Right hindlimb (tissue), 1 donor: Measurements from ENCODE around the gene SLC66A3.

ENCODE experiments used
- DNase-seq: peaks from one replicate; pipeline ENCODE4 v3.0.0-alpha.2; 2018

Gene SLC66A3

DNA sequence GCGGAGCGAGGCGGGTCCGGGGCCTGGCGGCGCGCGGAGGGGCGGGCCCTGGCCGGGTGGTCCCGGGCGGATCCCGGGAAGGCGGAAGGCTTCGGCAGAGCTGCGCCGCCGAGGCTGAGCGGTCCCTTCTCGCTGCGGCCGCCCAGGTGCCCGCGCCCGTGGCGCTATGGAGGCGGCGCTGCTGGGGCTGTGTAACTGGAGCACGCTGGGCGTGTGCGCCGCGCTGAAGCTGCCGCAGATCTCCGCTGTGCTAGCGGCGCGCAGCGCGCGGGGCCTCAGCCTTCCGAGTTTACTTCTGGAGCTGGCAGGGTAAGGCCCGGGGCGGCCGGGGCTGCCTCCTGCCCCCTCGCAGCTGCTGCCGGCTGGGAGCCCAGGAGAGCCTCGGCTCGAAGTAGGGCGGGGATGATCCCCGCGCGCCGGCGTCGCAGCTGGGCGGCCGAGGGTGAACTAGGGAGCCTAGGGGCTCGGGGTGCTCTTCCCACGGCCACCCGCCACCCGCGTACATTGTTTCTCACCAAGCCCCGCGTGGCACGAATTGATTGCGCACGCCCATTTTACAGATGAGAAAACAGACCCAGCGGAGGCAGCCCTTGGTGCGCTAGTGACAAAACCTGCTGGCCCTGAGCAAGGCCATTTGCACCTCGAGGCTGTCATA, at the start of gene SLC66A3:
Gene SLC66A3 (plus strand): TSS at position 87 of the 655 bp plus-strand sequence. CDS start 80 bp downstream, at position 167.
- no peak for DNase-seq

DNA sequence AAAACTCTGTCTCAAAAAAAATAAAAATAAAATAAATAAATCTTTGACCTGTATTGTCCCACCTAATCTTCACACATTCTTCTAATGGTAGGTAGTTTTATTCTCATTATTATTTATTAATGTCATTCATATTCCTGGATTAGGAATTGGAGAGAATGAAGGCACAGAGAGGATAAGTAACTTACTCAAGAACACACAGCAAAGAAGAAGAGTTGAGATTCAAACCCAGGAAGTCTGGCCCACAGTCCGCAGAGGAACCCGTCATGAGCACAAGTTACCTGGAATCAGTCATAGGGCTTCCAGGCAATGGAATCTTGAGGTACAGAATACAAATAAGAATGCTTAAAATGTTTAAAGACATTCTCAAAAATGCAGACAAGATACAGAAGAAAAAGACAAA, 46.3 kb upstream of the SLC66A3 start:
- no peak for DNase-seq

DNA sequence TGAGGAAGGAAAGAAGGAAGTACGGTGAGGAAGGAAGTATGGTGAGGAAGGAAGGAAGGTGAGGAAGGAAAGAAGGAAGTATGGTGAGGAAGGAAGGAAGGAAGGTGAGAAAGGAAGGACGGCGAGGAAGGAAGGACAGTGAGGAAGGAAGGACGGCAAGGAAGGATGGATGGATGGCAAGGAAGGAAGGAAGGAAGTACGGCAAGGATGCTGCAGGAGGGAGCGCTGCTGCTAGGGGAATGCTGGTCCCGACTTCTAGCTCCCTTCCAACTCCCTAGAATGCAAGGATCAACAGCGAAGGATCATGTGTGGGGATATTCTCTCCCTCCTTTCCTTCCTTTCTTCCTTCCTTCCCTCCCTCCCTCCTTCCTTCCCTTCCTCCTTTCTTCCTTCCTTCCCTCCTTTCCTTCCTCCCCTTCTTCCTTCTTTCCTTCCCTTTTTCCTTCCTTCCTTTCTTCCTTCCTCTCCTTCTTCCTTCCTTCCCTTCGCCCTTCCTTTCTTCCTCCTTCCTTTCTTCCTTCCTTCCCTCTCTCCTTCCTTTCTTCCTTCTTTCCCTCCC, 42.3 kb upstream of the SLC66A3 start:
- DNase-seq = no peak

GRCh38 chr2:11117776-11118175, 37.5 kb upstream of the SLC66A3 start:
- DNase-seq = no peak

- no peak for DNase-seq
Measured at GRCh38 chr2:11118761-11119160, 36.5 kb upstream of the SLC66A3 start.

GRCh38 chr2:11121099-11121822, 34.0 kb upstream of the SLC66A3 start:
- DNase-seq = no peak

GRCh38 chr2:11121823-11122155, 33.5 kb upstream of the SLC66A3 start:
- no peak for DNase-seq

DNA sequence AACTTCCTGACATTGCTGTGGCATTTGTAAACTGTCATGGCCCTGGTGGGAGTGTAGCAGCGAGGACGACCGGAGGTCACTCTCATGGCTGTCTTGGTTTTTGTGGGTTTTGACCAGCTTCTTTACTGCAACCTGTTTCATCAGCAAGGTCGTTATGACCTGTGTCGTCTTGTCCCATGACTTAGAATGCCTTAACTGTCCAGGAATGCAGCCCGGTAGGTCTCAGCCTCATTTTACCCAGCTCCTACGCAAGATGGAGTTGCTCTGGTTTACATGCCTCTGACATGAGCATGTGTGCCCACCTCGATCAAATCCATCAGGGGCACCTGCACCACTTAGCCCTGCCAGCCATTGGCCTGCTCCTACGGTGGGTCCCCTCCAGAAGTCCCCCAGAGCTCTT, 32.9 kb upstream of the SLC66A3 start:
- DNase-seq = no peak

DNA sequence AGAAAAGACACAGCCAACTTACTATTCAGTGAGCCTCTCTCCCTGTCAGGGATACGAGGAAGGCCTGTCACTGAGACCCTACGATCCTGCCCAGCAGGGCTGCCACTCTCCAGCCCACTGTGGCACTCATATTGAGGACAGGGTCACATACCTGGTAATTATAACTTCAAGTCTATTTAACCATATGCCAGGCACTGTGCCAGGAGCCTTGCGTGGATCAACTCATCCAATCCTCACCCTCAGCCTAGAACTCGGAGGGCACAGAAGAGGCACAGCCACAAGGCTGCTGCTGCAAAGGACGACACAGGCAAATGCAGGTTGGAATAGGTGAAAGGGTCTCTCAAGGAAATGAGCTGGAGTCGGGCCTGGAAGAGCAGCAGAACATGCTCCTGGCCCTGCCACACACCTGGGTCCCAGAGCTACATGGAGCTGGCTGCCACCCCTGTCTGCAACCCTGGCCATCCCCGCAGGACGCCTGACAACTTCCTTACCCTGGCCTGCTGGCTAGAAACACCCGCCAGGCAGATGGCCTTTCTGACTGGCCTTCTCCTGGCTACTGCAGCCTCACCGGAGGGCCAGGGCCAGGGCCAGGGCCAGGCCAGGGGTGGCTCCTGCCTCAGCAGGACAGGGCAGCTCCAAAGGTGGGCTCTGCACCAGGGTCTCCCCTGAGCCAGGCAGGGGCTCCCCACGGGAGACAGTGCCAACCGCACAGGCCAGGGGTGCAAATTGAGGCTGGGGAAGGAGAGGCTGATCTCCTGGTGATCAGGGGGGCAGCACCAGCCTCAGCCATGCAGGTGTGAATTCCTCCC, 32.1 kb upstream of the SLC66A3 start:
- DNase-seq = no peak

- DNase-seq = peak; percentile 50
Measured at GRCh38 chr2:11123856-11124759, 31.2 kb upstream of the SLC66A3 start.

- no peak for DNase-seq
Measured at GRCh38 chr2:11124760-11125068, 30.6 kb upstream of the SLC66A3 start.

DNA sequence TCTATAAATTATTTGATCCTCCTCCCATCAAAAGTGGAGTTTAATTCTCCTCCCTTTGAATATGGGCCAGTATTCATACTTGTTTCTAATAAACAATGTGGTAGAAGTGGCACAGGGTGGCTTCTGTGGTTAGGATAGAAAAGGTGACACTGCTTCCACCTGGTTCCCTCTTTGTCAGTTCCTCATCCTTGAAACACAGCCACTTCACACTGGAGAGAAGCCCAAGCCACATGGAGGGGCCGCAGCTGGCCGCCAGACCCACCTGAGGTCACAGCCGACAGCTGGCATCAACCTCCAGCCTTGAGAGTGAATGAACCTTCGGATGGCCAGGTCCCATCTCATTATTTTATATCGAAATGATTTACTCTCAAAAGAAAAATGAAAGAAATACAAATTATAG, 27.5 kb upstream of the SLC66A3 start:
- DNase-seq = no peak

GRCh38 chr2:11128243-11128951, 26.9 kb upstream of the SLC66A3 start:
- no peak for DNase-seq

GRCh38 chr2:11129598-11130449, 25.4 kb upstream of the SLC66A3 start:
- DNase-seq = peak; percentile 84

DNA sequence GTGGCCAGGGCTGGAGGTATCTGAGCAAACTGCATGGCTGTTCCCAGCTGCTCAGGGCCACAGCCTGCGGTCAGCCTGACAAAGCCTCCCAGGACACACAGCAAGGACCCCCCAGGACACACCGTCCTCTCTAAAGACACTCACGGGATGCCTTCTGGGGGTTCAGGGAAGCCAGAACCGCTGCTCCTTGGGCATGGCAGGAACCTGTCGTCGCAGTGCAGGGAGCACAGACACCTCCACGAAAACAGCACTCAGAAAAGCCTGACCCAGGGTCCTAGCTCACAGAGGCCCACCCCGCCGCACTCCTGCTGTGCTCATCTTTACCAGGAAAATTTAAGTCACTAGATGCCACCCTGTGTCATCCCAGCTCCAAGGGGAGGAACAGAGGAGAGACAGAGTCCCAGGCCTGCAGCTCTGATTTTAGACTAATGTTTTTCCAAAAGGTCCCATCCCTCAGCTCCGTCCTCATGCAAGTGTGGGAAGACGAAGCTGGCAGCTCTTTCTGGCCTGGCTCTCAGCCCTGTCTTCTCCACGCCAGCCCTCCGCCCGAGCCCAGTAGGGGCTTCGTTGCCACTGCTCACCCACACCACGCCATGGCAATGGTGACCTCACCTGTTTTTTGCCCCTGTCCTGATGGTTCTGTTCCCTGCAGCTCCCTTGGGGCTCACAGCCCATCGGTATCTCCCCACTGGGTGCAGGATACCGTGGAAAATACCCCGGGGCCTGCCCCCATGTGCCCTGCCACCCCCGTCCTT, 23.9 kb upstream of the SLC66A3 start:
- no peak for DNase-seq

GRCh38 chr2:11132036-11132671, 23.1 kb upstream of the SLC66A3 start:
- no peak for DNase-seq

DNA sequence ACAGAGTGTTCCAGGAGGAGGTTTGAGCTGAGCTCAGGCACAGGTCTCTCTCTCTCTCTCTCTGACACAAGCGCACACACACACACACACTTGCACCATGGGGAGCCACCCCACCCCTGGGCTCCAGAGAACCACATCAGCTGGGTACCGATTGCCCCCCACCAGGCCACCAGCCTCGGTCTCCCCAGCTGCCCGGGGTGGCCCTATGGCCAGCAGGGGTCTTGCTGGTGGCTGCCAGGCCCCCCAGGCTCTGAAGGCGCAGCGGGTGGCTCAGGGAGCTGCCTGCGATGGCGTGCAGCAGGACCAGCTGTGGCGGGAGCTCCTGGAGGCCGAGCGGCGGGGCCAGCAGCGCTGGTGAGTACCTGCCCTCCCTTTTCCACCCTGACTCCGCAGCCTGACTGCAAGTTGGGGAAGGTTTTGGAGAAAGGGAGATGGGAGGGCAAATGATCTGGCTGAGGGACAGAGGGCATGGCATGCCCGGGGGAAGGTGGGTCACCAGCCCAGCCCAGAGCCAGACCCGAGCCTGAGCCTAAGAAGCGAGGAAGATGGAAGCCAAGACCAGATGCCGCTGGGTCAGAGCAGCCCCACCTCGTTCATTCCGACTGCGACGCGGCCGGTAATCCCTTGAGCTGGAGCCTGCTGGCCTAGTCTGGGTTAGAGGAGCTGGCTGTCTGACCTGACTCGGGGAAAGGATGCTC, 21.9 kb upstream of the SLC66A3 start:
- no peak for DNase-seq

- DNase-seq = no peak
Measured at GRCh38 chr2:11133936-11134320, 21.3 kb upstream of the SLC66A3 start.

DNA sequence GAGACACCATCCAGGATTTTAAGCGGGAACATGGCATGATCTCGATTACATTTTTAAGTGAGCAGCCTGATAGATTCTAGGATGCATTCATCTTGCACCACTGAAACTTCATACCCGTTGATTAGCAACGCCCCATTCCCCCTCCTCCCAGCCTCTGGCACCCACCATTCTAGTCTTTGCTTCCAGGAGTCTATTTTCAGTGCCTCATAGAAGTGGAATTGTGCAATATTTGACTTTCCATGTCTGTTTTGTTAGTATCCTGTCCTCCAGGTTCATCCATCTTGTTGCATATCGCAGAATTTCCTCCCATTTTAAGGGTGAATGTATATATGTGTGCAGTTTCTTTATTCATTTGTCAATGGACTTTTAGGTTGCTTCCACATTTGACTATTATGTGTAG, 20.9 kb upstream of the SLC66A3 start:
- no peak for DNase-seq
